WTC11 (cell line): ENCODE data around the gene TGDS. TPM values are rescaled to one million over a fixed set of nuclear protein-coding genes. Genes with fewer than 3 reads are reported as not detected.
A peak's percentile ranks its signal among the peaks of the same experiment; 100 is the strongest.

Experiments
- AFF4 ChIP-seq: sonication (generic); formaldehyde crosslinking; IDR thresholded peaks from 2 replicates; pipeline ENCODE4 v1.8.1; 2023; ENCODE audit warnings: mild to moderate bottlenecking, missing genetic modification reagents, borderline replicate concordance
- ATF6 ChIP-seq: sonication (generic); formaldehyde crosslinking; IDR thresholded peaks from 2 replicates; pipeline ENCODE4 v1.8.1; 2023; ENCODE audit warnings: mild to moderate bottlenecking, missing genetic modification reagents
- E2F5 ChIP-seq: sonication (generic); formaldehyde crosslinking; IDR thresholded peaks from 2 replicates; pipeline ENCODE4 v1.8.1; 2022; ENCODE audit warnings: mild to moderate bottlenecking, moderate library complexity, missing genetic modification reagents
- ESRRA ChIP-seq: sonication (generic); formaldehyde crosslinking; IDR thresholded peaks from 2 replicates; pipeline ENCODE4 v1.8.1; 2022; ENCODE audit warnings: mild to moderate bottlenecking, missing genetic modification reagents, borderline replicate concordance
- GRHL2 ChIP-seq: fragments of 250-450 bp; sonication (Bioruptor Pico); IDR thresholded peaks from 2 replicates; pipeline ENCODE4 v1.8.0; 2022; ENCODE audit warnings: mild to moderate bottlenecking, moderate library complexity; ENCODE audit not compliant: insufficient replicate concordance, severe bottlenecking
- HMGA2 ChIP-seq: fragments of 250-450 bp; sonication (Bioruptor Pico); IDR thresholded peaks from 2 replicates; pipeline ENCODE4 v1.4.0; 2021; ENCODE audit warnings: mild to moderate bottlenecking, moderate library complexity
- IRF1 ChIP-seq: sonication (generic); formaldehyde crosslinking; IDR thresholded peaks from 2 replicates; pipeline ENCODE4 v1.8.0; 2023; ENCODE audit warnings: missing genetic modification reagents
- NFATC4 ChIP-seq: fragments of 250-450 bp; sonication (Bioruptor Pico); IDR thresholded peaks from 2 replicates; pipeline ENCODE4 v1.9.0; 2021; ENCODE audit warnings: mild to moderate bottlenecking
- NR3C1 ChIP-seq: sonication (generic); formaldehyde crosslinking; conservative IDR thresholded peaks from 2 replicates; pipeline ENCODE4 v1.8.1; 2023; ENCODE audit warnings: low read depth, mild to moderate bottlenecking, missing genetic modification reagents
- PREB ChIP-seq: sonication (generic); formaldehyde crosslinking; IDR thresholded peaks from 2 replicates; pipeline ENCODE4 v1.8.1; 2022; ENCODE audit warnings: mild to moderate bottlenecking, missing genetic modification reagents, moderate library complexity, borderline replicate concordance
- TEAD4 ChIP-seq: sonication (generic); formaldehyde crosslinking; IDR thresholded peaks from 2 replicates; pipeline ENCODE4 v1.8.0; 2022; ENCODE audit warnings: mild to moderate bottlenecking, missing genetic modification reagents
- ZBTB21 ChIP-seq: sonication (generic); formaldehyde crosslinking; IDR thresholded peaks from 2 replicates; pipeline ENCODE4 v1.8.1; 2023; ENCODE audit warnings: mild to moderate bottlenecking, missing genetic modification reagents, borderline replicate concordance
- ZNF281 ChIP-seq: sonication (generic); formaldehyde crosslinking; IDR thresholded peaks from 2 replicates; pipeline ENCODE4 v1.8.0; 2023; ENCODE audit warnings: mild to moderate bottlenecking, missing genetic modification reagents
- ZNF423 ChIP-seq: fragments of 250-450 bp; sonication (Bioruptor Pico); IDR thresholded peaks from 2 replicates; pipeline ENCODE4 v2.1.2; 2022; ENCODE audit warnings: mild to moderate bottlenecking, moderate library complexity
- total RNA-seq: library from RNA; stranded (reverse); gene quantifications from 3 replicates; pipeline ENCODE4 v1.2.3, GENCODE V29; 2021
- TF ChIP-seq, protein P1 (sequence below): sonication (generic); formaldehyde crosslinking; IDR thresholded peaks from 2 replicates; pipeline ENCODE4 v1.8.1; 2023; ENCODE audit warnings: mild to moderate bottlenecking, missing genetic modification reagents, moderate library complexity
- TF ChIP-seq, protein P2 (sequence below): sonication (generic); formaldehyde crosslinking; IDR thresholded peaks from 2 replicates; pipeline ENCODE4 v1.8.0; 2023; ENCODE audit warnings: missing genetic modification reagents, mild to moderate bottlenecking, borderline replicate concordance
- TF ChIP-seq, protein P3 (sequence below): sonication (generic); formaldehyde crosslinking; IDR thresholded peaks from 2 replicates; pipeline ENCODE4 v1.8.0; 2022; ENCODE audit warnings: mild to moderate bottlenecking, missing genetic modification reagents

The TGDS gene
- total RNA-seq, 1 experiment from 2014 or later = 12.5 TPM

DNA sequence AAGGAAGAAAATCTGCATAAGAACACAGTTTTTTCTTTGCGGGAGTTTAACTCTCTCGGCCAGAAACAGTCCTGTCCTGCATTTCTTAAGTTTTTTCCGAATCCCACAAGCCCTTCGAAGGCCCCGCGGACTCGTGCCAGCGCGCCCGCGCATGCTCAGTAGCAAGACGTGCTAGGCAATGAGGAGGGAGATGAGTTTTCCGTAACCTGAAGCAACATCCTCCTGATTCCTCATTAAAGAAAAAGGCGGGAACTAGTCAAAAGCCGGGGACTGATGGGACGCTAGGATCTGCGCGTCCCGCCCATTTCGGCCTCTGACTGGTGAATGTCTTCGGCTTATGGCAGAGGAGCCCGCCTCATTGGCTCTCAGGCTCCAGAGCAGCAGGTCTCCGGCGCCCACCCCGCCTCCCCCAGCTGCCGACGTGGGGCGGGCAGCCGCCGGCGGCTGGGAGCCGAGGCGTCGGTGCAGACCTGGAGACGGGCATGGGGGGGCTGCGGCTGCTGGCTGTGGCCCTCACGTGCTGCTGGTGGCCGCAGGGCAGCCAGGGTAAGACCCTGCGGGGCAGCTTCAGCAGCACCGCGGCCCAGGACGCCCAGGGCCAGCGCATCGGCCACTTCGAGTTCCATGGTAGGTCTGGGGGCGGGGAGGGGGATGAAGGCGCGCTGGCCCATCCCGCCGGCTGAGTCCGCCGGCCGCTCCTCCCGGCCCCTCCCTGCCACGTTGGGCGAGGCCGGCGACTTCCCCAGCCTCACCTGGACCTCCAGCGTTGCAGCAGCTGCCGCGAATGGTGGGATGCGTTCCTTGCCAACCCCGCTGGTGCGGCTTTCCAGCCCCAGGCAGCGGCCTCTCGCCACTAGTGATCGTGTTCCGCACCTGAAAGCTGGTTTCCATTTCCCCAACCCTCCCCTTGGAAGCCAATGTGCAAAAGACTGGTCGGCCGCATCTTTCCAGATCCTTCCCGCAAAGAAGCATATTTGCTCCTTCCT lies 5.8 kb upstream of the TGDS start, which contains the start of gene GPR180 (continued):
- TF ChIP-seq AFF4 = peak; percentile 64; the same call in 1 of the 2 replicates
- TF ChIP-seq ZNF423 (CRISPR knock-in tag) = no peak
- peak; percentile 86 for TF ChIP-seq ZNF281 (CRISPR knock-in tag)
- TF ChIP-seq NFATC4 (CRISPR knock-in tag) = no peak
- TF ChIP-seq TEAD4 (CRISPR knock-in tag) = peak; percentile 65
- peak; percentile 95 for TF ChIP-seq E2F5 (CRISPR knock-in tag)
- TF ChIP-seq ZBTB21 (CRISPR knock-in tag) = peak; percentile 92; the same call in 1 of the 2 replicates
- TF ChIP-seq HMGA2 (CRISPR knock-in tag) = no peak
- TF ChIP-seq NR3C1 (CRISPR knock-in tag) = peak; percentile 92
- TF ChIP-seq GRHL2 = no peak
- TF ChIP-seq, protein P1, sequence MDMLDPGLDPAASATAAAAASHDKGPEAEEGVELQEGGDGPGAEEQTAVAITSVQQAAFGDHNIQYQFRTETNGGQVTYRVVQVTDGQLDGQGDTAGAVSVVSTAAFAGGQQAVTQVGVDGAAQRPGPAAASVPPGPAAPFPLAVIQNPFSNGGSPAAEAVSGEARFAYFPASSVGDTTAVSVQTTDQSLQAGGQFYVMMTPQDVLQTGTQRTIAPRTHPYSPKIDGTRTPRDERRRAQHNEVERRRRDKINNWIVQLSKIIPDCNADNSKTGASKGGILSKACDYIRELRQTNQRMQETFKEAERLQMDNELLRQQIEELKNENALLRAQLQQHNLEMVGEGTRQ (CRISPR knock-in tag) = peak; percentile 45; the same call in 1 of the 2 replicates
- 0 out of 2 replicates have a peak, but pooled peaks have one; percentile 15 for TF ChIP-seq ESRRA (CRISPR knock-in tag)
- TF ChIP-seq, protein P2, sequence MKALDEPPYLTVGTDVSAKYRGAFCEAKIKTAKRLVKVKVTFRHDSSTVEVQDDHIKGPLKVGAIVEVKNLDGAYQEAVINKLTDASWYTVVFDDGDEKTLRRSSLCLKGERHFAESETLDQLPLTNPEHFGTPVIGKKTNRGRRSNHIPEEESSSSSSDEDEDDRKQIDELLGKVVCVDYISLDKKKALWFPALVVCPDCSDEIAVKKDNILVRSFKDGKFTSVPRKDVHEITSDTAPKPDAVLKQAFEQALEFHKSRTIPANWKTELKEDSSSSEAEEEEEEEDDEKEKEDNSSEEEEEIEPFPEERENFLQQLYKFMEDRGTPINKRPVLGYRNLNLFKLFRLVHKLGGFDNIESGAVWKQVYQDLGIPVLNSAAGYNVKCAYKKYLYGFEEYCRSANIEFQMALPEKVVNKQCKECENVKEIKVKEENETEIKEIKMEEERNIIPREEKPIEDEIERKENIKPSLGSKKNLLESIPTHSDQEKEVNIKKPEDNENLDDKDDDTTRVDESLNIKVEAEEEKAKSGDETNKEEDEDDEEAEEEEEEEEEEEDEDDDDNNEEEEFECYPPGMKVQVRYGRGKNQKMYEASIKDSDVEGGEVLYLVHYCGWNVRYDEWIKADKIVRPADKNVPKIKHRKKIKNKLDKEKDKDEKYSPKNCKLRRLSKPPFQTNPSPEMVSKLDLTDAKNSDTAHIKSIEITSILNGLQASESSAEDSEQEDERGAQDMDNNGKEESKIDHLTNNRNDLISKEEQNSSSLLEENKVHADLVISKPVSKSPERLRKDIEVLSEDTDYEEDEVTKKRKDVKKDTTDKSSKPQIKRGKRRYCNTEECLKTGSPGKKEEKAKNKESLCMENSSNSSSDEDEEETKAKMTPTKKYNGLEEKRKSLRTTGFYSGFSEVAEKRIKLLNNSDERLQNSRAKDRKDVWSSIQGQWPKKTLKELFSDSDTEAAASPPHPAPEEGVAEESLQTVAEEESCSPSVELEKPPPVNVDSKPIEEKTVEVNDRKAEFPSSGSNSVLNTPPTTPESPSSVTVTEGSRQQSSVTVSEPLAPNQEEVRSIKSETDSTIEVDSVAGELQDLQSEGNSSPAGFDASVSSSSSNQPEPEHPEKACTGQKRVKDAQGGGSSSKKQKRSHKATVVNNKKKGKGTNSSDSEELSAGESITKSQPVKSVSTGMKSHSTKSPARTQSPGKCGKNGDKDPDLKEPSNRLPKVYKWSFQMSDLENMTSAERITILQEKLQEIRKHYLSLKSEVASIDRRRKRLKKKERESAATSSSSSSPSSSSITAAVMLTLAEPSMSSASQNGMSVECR (CRISPR knock-in tag) = peak; percentile 96
- peak; percentile 61; the same call in 1 of the 2 replicates for TF ChIP-seq IRF1 (CRISPR knock-in tag)
- TF ChIP-seq ATF6 (CRISPR knock-in tag) = no peak
- TF ChIP-seq, protein P3, sequence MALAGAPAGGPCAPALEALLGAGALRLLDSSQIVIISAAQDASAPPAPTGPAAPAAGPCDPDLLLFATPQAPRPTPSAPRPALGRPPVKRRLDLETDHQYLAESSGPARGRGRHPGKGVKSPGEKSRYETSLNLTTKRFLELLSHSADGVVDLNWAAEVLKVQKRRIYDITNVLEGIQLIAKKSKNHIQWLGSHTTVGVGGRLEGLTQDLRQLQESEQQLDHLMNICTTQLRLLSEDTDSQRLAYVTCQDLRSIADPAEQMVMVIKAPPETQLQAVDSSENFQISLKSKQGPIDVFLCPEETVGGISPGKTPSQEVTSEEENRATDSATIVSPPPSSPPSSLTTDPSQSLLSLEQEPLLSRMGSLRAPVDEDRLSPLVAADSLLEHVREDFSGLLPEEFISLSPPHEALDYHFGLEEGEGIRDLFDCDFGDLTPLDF (CRISPR knock-in tag) = peak; percentile 93
- TF ChIP-seq PREB (CRISPR knock-in tag) = no peak
